Right lobe of liver (tissue), 4 donors: Measurements from ENCODE around the gene LAMB3.
A peak's percentile ranks its signal among the peaks of the same experiment; 100 is the strongest.

Experiments
- POLR2A ChIP-seq: fragments of 450-650 bp; IDR thresholded peaks from one replicate; pipeline ENCODE4 v1.6.1; 2017; ENCODE audit warnings: antibody characterized with exemption, mild to moderate bottlenecking
- TF ChIP-seq, protein P1 (sequence below), 4 donors: fragments of 200-600 bp in 3 of 4; fragments of 450-650 bp in 1 of 4; IDR thresholded peaks; one replicate each; pipeline versions ENCODE4 v1.5.1 to v1.8.0; 2016 to 2022; ENCODE audit warnings: antibody characterized with exemption in 4 of 4, mild to moderate bottlenecking in 2 of 4
- donor health status: DM: no; HTN: no; CAD: no.
- donor health status: DM: no; HTN: no; CAD: no.
- donor health status: DM: no; HTN: yes; CAD: no.

DNA sequence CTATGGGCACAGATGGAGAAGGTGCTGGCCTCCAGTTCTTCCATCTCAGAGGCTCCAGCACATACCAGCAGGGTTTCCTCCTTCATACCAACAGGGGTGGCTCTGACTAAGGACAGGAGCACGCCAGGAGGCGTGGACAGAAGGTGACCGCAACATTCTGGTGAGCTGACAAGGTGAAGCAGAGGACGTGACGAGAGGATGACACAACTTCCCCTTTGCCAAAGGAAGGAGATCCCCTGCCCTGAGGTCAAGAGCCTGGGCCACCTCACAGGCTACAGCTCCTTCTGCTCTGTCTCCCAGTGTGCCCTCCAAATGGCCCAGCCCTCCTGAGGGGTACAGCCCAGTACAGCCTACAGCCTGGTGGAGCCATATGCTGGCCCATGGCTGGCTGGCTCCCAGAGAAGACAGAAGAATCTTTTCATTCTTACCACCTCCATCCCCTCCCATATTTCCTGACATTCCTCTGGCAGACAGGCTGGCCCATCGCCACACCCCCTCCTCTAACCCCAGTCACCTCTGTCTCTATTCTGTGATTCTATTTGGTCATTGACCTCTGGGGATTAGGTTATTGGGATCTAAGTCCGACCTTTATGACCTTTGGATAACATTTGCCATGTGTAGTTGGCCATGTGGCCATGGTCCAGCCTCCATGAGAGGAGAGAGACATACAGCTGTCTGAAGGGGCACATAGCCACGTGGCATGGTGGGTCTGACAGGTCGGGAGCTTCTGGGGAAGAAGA is 5.1 kb upstream of the LAMB3 start:
- TF ChIP-seq, protein P1, sequence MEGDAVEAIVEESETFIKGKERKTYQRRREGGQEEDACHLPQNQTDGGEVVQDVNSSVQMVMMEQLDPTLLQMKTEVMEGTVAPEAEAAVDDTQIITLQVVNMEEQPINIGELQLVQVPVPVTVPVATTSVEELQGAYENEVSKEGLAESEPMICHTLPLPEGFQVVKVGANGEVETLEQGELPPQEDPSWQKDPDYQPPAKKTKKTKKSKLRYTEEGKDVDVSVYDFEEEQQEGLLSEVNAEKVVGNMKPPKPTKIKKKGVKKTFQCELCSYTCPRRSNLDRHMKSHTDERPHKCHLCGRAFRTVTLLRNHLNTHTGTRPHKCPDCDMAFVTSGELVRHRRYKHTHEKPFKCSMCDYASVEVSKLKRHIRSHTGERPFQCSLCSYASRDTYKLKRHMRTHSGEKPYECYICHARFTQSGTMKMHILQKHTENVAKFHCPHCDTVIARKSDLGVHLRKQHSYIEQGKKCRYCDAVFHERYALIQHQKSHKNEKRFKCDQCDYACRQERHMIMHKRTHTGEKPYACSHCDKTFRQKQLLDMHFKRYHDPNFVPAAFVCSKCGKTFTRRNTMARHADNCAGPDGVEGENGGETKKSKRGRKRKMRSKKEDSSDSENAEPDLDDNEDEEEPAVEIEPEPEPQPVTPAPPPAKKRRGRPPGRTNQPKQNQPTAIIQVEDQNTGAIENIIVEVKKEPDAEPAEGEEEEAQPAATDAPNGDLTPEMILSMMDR (IDR thresholded peaks at IDR 0.05): no peak
- TF ChIP-seq POLR2A: peak; percentile 3
